HCT116 (cell line): Measurements from ENCODE around the gene SULT2B1. TPM values are rescaled to one million over a fixed set of nuclear protein-coding genes. Genes with fewer than 3 reads are reported as not detected.
"Not testable (repeated sequence)": the region's sequence is repeated elsewhere in the genome, so short reads cannot be mapped to it uniquely, and the experiment has no call there.

Experiments used
- ATAC-seq: fragments of 200-7000 bp; cut with Tn5 transposase; 2 replicates; pipeline ENCODE4 v1.9.1; 2020; ENCODE audit warnings: mild to moderate bottlenecking, moderate library complexity
- BruUV-seq: library from RNA; stranded (reverse); fragments of 400-500 nt; replicated peaks from 2 replicates; lab custom pipeline; 2021; lab: Mats Ljungman, UMichigan
- CTCF ChIA-PET: fragments of 300-600 bp; sonication (Branson Sonifier 250); formaldehyde crosslinking; loops from one replicate; lab custom pipeline; 2021; ENCODE audit warnings: antibody characterized with exemption; lab: Charles Lee
- POLR2A ChIA-PET: fragments of 300-600, 350-600 bp; sonication (Branson Sonifier 250); formaldehyde crosslinking; loops from one replicate; lab custom pipeline; 2021; ENCODE audit warnings: antibody characterized with exemption; lab: Charles Lee
- RAD21 ChIA-PET, 2 experiments: fragments of 300-600 bp; sonication (Branson Sonifier 250); formaldehyde crosslinking; loops; one replicate each; lab custom pipeline; 2023; ENCODE audit warnings: low total read pairs in 2 of 2; ENCODE audit not compliant: uncharacterized antibody in 2 of 2, unreplicated experiment in 2 of 2, low non-redundant PET in 1 of 2; lab: Charles Lee
- DNase-seq: peaks from one replicate; pipeline ENCODE4 v3.0.0-alpha.2; 2010; ENCODE audit warnings: low read depth, low spot score
- H2AFZ ChIP-seq: fragments of 200-600 bp; shearing (Covaris generic), sonication (generic); 2 replicates; pipeline ENCODE4 v1.6.1; 2017; ENCODE audit warnings: low read depth, mixed run types, mixed read lengths, antibody characterized with exemption, low read length; ENCODE audit not compliant: poor library complexity, severe bottlenecking
- H3K27ac ChIP-seq: 2 replicates; pipeline ENCODE4 v1.5.1; 2012; ENCODE audit warnings: low read depth, low read length
- H3K27me3 ChIP-seq: fragments of 200-600 bp; sonication (generic); 2 replicates; pipeline ENCODE4 v1.6.1; 2016; ENCODE audit warnings: mixed run types, low read length, mixed read lengths; ENCODE audit not compliant: insufficient read depth
- H3K36me3 ChIP-seq, 2 experiments: fragments of 200-500 bp in 1 of 2; fragments of 200-600 bp in 1 of 2; sonication (Bioruptor generic) in 1 of 2; sonication (generic) in 1 of 2; 2 replicates each; pipeline versions ENCODE4 v1.5.1 to v1.6.1; 2014 to 2016; ENCODE audit warnings: low read length in 2 of 2, inconsistent platforms in 1 of 2, mixed read lengths in 1 of 2, mixed run types in 1 of 2; ENCODE audit not compliant: insufficient read depth in 2 of 2, control insufficient read depth in 1 of 2
- H3K4me1 ChIP-seq, 2 experiments: fragments of 200-600 bp in 1 of 2; sonication (generic) in 1 of 2; 2 replicates each; pipeline versions ENCODE4 v1.5.1 to v1.6.1; 2012 to 2017; ENCODE audit warnings: low read length in 2 of 2, inconsistent platforms in 1 of 2, mild to moderate bottlenecking in 1 of 2, mixed read lengths in 1 of 2, mixed run types in 1 of 2, moderate library complexity in 1 of 2; ENCODE audit not compliant: insufficient read depth in 2 of 2, control insufficient read depth in 1 of 2
- H3K4me2 ChIP-seq: fragments of 200-600 bp; sonication (generic); 2 replicates; pipeline ENCODE4 v1.6.1; 2017; ENCODE audit warnings: mixed run types, low read length, mixed read lengths
- H3K4me3 ChIP-seq, 2 experiments: fragments of 200-600 bp in 1 of 2; sonication (generic) in 1 of 2; replicated peaks in 1 of 2; 2 replicates each; pipeline ENCODE4 v1.5.1; 2011 to 2016; ENCODE audit warnings: low read length in 2 of 2, control low read depth in 1 of 2, low read depth in 1 of 2, mild to moderate bottlenecking in 1 of 2, mixed read lengths in 1 of 2, mixed run types in 1 of 2
- H3K79me2 ChIP-seq: fragments of 200-600 bp; sonication (generic); 2 replicates; pipeline ENCODE4 v1.6.1; 2017; ENCODE audit warnings: mild to moderate bottlenecking, mixed run types, low read length, moderate library complexity, mixed read lengths; ENCODE audit not compliant: insufficient read depth
- H3K9ac ChIP-seq: fragments of 200-600 bp; sonication (generic); 2 replicates; pipeline ENCODE4 v1.6.1; 2016; ENCODE audit warnings: low read length, mixed read lengths
- H3K9me2 ChIP-seq: fragments of 200-600 bp; sonication (generic), shearing (Covaris generic); 2 replicates; pipeline ENCODE4 v1.6.1; 2017; ENCODE audit warnings: mixed run types, mild to moderate bottlenecking, moderate library complexity; ENCODE audit not compliant: insufficient read depth
- H3K9me3 ChIP-seq, 2 experiments: fragments of 200-500 bp in 1 of 2; fragments of 200-600 bp in 1 of 2; sonication (Bioruptor generic) in 1 of 2; sonication (generic) in 1 of 2; 2 replicates each; pipeline ENCODE4 v1.6.1; 2014 to 2017; ENCODE audit warnings: low read length in 2 of 2, mixed read lengths in 2 of 2, inconsistent platforms in 1 of 2, low read depth in 1 of 2, mild to moderate bottlenecking in 1 of 2, mixed run types in 1 of 2, moderate library complexity in 1 of 2; ENCODE audit not compliant: control insufficient read depth in 1 of 2, insufficient read depth in 1 of 2
- H4K20me1 ChIP-seq: fragments of 200-600 bp; sonication (generic), shearing (Covaris generic); 2 replicates; pipeline ENCODE4 v1.6.1; 2017; ENCODE audit warnings: mixed run types, mild to moderate bottlenecking, moderate library complexity; ENCODE audit not compliant: insufficient read depth
- CBX3 ChIP-seq: IDR thresholded peaks from 2 replicates; pipeline ENCODE4 v1.6.1; 2012; ENCODE audit warnings: low read depth
- EZH2 ChIP-seq: fragments of 200-600 bp; sonication (generic); IDR thresholded peaks from 2 replicates; pipeline ENCODE4 v1.6.1; 2017; ENCODE audit warnings: antibody characterized with exemption, mixed run types
- EZH2phosphoT487 ChIP-seq: fragments of 200-600 bp; IDR thresholded peaks from 2 replicates; pipeline ENCODE4 v1.6.1; 2018; ENCODE audit warnings: antibody characterized with exemption, borderline replicate concordance
- FOSL1 ChIP-seq: IDR thresholded peaks from 2 replicates; pipeline ENCODE4 v1.6.1; 2012; ENCODE audit warnings: low read depth
- MAX ChIP-seq: IDR thresholded peaks from 2 replicates; pipeline ENCODE4 v1.6.1; 2012
- POLR2A ChIP-seq: IDR thresholded peaks from 2 replicates; pipeline ENCODE4 v1.7.0; 2011; ENCODE audit warnings: borderline replicate concordance; ENCODE audit not compliant: insufficient read depth, insufficient read length; ENCODE audit errors: extremely low read depth
- POLR2AphosphoS5 ChIP-seq: IDR thresholded peaks from 2 replicates; pipeline ENCODE4 v1.6.1; 2011; ENCODE audit warnings: mild to moderate bottlenecking, low read depth, low read length, moderate library complexity
- RAD21 ChIP-seq: IDR thresholded peaks from 2 replicates; pipeline ENCODE4 v1.6.1; 2012; ENCODE audit warnings: low read depth, mild to moderate bottlenecking
- SIN3A ChIP-seq: IDR thresholded peaks from 2 replicates; pipeline ENCODE4 v1.6.1; 2012; ENCODE audit warnings: low read depth
- SRF ChIP-seq: IDR thresholded peaks from 2 replicates; pipeline ENCODE4 v1.6.1; 2012; ENCODE audit warnings: low read depth
- TCF7L2 ChIP-seq: IDR thresholded peaks from 2 replicates; pipeline ENCODE4 v1.7.0; 2011; ENCODE audit warnings: borderline replicate concordance, inconsistent platforms; ENCODE audit not compliant: insufficient read depth, insufficient read length; ENCODE audit errors: extremely low read depth
- intact Hi-C: fragments of 100-400 bp; cut with micrococcal nuclease; formaldehyde crosslinking; loops from 2 replicates; pipeline ENCODE4 v1.10.0; 2022
- total RNA-seq: library from RNA; stranded (reverse); gene quantifications from one replicate; pipeline ENCODE4 v1.2.1, GENCODE V29; 2021; ENCODE audit not compliant: unreplicated experiment

SULT2B1 gene
- total RNA-seq, 1 experiment from 2014 or later: 4.8 TPM

GRCh38 chr19:48575931-48576622 is 24.1 kb downstream of the SULT2B1 start:
- H3K79me2 ChIP-seq: no peaks in the 10 kb centered on the region
- intact Hi-C loops: no loop called here
- H3K27me3 ChIP-seq: no peaks in the 10 kb centered on the region
- TF ChIP-seq POLR2A (no peak), POLR2AphosphoS5 (no peak), MAX (no peak), TCF7L2 (no peak), SRF (no peak), CBX3 (no peak), EZH2 (no peak), SIN3A (no peak), RAD21 (no peak), FOSL1 (no peak), EZH2phosphoT487 (no peak)
- H3K4me2 ChIP-seq: no peak overlapping the region
- POLR2A ChIA-PET: no interaction called here
- ATAC-seq (no peak), DNase-seq (no peak)
- H3K4me3 ChIP-seq: no peak overlapping the region
- H3K27ac ChIP-seq: no peak overlapping the region
- no peak overlapping the region for H2AFZ ChIP-seq
- RAD21 ChIA-PET: no interaction called here
- BruUV-seq: no TSS peak
- H3K36me3 ChIP-seq: no peaks in the 10 kb centered on the region
- H3K4me1 ChIP-seq: peaks cover 14 to 36% of the 10 kb centered on the region in 2 experiments
- CTCF ChIA-PET: interaction anchor here (1.2 kb wide), 1 partner anchor 13 kb away, joined by 4 read pairs; no protein-coding TSS in a partner anchor
- no peaks in the 10 kb centered on the region for H4K20me1 ChIP-seq
- no peaks in the 10 kb centered on the region for H3K9me3 ChIP-seq
- no peaks in the 10 kb centered on the region for H3K9me2 ChIP-seq
- no peak overlapping the region for H3K9ac ChIP-seq

GRCh38 chr19:48577908-48578307 is 25.9 kb downstream of the SULT2B1 start:
- POLR2A ChIA-PET, H3K4me2 ChIP-seq, H3K9ac ChIP-seq, H4K20me1 ChIP-seq, BruUV-seq, intact Hi-C loops, ATAC-seq, H3K9me3 ChIP-seq, H3K4me3 ChIP-seq, RAD21 ChIA-PET, DNase-seq, H2AFZ ChIP-seq, H3K79me2 ChIP-seq, H3K36me3 ChIP-seq, H3K27ac ChIP-seq, H3K27me3 ChIP-seq, H3K9me2 ChIP-seq: not testable (repeated sequence)
- CTCF ChIA-PET: interaction anchor here (0.9 to 1.0 kb wide), 2 partner anchors 13 to 244 kb away, joined by 3 read pairs; no protein-coding TSS in a partner anchor
- H3K4me1 ChIP-seq: peaks cover 11 to 18% of the 10 kb centered on the region in 2 experiments
